Right lobe of liver (tissue), 4 donors: Measurements from ENCODE around the gene ELF1.

ENCODE experiments used
- POLR2A ChIP-seq: fragments of 450-650 bp; IDR thresholded peaks from one replicate; pipeline ENCODE4 v1.6.1; 2017; ENCODE audit warnings: antibody characterized with exemption, mild to moderate bottlenecking
- TF ChIP-seq, protein P1 (sequence below), 4 donors: fragments of 200-600 bp in 3 of 4; fragments of 450-650 bp in 1 of 4; IDR thresholded peaks; one replicate each; pipeline versions ENCODE4 v1.5.1 to v1.8.0; 2016 to 2022; ENCODE audit warnings: antibody characterized with exemption in 4 of 4, mild to moderate bottlenecking in 2 of 4
- donor health status: DM: no; HTN: no; CAD: no.
- donor health status: DM: no; HTN: no; CAD: no.
- donor health status: DM: no; HTN: yes; CAD: no.

DNA sequence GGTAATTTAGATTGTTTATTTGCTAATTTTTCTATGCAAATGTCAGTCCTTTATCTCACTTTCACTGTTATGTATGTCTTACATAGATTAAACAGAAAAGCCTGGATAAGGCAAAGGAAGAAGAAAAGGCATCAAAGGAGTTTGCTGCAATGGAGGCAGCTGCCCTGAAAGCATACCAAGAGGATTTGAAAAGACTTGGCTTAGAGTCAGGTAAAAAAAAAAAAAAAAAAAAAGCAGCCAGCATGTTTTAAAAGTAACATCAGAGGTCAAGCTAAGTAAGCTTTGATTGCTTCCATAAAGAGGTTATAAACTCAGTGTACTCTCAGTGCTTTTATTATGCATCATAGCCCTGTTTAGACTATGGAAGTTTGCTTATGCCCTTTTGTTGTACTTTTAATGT is 46.0 kb upstream of the ELF1 start:
- TF ChIP-seq, protein P1, sequence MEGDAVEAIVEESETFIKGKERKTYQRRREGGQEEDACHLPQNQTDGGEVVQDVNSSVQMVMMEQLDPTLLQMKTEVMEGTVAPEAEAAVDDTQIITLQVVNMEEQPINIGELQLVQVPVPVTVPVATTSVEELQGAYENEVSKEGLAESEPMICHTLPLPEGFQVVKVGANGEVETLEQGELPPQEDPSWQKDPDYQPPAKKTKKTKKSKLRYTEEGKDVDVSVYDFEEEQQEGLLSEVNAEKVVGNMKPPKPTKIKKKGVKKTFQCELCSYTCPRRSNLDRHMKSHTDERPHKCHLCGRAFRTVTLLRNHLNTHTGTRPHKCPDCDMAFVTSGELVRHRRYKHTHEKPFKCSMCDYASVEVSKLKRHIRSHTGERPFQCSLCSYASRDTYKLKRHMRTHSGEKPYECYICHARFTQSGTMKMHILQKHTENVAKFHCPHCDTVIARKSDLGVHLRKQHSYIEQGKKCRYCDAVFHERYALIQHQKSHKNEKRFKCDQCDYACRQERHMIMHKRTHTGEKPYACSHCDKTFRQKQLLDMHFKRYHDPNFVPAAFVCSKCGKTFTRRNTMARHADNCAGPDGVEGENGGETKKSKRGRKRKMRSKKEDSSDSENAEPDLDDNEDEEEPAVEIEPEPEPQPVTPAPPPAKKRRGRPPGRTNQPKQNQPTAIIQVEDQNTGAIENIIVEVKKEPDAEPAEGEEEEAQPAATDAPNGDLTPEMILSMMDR (IDR thresholded peaks at IDR 0.05), result no peak
- TF ChIP-seq POLR2A, result no peak
